Inflammatory macrophage treated with lipopolysaccharide for 1 hour (primary cell): Measurements from ENCODE around the gene ADAM15.
A peak's percentile ranks its signal among the peaks of the same experiment; 100 is the strongest.

Experiments used
- DNase-seq, 2 donors: peaks; one replicate each; pipeline ENCODE4 v3.0.0-alpha.2; 2020 to 2022

Gene ADAM15

GRCh38 chr1:155052439-155053395, 1.6 kb downstream of the ADAM15 start:
- DNase-seq, result no peak

- no peak for DNase-seq
These were observed 2.5 kb downstream of the ADAM15 start for GRCh38 chr1:155053531-155054105.

GRCh38 chr1:155057104-155057503, 6.0 kb downstream of the ADAM15 start:
- DNase-seq, result no peak

- DNase-seq, result no peak
These were observed 6.7 kb downstream of the ADAM15 start for GRCh38 chr1:155057788-155058211.

- DNase-seq, result no peak
These were observed 9.6 kb downstream of the ADAM15 start for GRCh38 chr1:155060736-155061135.

- DNase-seq, result peak in 1 of 2 donors; percentile 96
These were observed 10.4 kb downstream of the ADAM15 start for GRCh38 chr1:155061381-155062150.

- no peak for DNase-seq
These were observed 11.1 kb downstream of the ADAM15 start for GRCh38 chr1:155062151-155062686.

GRCh38 chr1:155062702-155063411, 11.7 kb downstream of the ADAM15 start:
- peak in 1 of 2 donors; percentile 63 for DNase-seq

GRCh38 chr1:155063550-155064110, 12.5 kb downstream of the ADAM15 start, which contains the start of gene EFNA4:
Gene EFNA4, plus strand, starts transcription at chr1:155063740. Its CDS starts 84 bp downstream, at chr1:155063824.
- peak; percentile 68 to 79 for DNase-seq

GRCh38 chr1:155064111-155064831, 13.2 kb downstream of the ADAM15 start:
- no peak for DNase-seq

GRCh38 chr1:155064832-155065429, 13.8 kb downstream of the ADAM15 start:
- no peak for DNase-seq

- DNase-seq, result no peak
These were observed 15.7 kb downstream of the ADAM15 start for GRCh38 chr1:155066777-155067176.

- no peak for DNase-seq
These were observed 17.5 kb downstream of the ADAM15 start for GRCh38 chr1:155068599-155068998.

- no peak for DNase-seq
These were observed 18.5 kb downstream of the ADAM15 start for GRCh38 chr1:155069551-155070157.

- no peak for DNase-seq
These were observed 19.1 kb downstream of the ADAM15 start for GRCh38 chr1:155070158-155070621.

- peak; percentile 71 to 78 for DNase-seq
These were observed 19.8 kb downstream of the ADAM15 start for GRCh38 chr1:155070721-155071569.

- peak in 1 of 2 donors; percentile 38 for DNase-seq
These were observed 20.6 kb downstream of the ADAM15 start for GRCh38 chr1:155071701-155072100.

GRCh38 chr1:155072531-155073289, 21.6 kb downstream of the ADAM15 start:
- no peak for DNase-seq
